Right hindlimb (tissue), 1 donor: ENCODE results near the gene CMSS1.
A peak's percentile ranks its signal among the peaks of the same experiment; 100 is the strongest.

Experiments used
- DNase-seq: peaks from one replicate; pipeline ENCODE4 v3.0.0-alpha.2; 2018

CMSS1 gene

DNA sequence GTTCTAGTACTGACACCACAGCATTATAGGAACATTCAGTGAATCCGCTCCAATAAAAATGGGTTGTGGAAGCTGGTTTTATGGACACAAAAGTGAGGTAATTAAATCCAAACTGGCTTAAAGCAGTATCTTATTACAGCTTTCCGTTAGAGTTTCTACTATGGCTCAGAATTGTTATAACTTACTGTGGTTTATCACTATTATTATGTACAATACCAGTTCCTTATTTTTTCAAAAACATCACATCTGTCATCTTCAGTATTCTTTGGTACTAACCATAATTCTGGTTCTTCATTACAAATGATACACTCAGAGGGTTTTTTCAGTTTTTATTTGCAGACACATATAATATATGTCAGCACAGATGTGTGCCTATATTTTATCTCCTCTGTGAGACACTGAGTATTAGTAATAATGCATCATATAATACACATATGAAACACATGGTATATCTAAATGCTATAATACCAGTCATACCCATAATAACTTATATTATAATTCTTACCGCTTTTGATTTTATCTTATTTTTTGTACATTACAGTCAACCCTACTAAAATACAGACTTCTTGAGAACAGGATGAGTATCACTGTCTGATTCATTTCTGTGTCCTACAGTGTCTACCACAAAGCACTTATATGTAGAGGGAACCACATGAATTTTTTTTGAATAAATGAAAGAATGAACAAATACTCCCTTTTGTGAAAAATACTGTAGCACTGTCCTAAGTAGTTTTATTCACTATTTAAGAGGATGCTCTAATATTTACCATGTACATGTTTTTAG lies 39.0 kb downstream of the CMSS1 start:
- DNase-seq: no peak

DNA sequence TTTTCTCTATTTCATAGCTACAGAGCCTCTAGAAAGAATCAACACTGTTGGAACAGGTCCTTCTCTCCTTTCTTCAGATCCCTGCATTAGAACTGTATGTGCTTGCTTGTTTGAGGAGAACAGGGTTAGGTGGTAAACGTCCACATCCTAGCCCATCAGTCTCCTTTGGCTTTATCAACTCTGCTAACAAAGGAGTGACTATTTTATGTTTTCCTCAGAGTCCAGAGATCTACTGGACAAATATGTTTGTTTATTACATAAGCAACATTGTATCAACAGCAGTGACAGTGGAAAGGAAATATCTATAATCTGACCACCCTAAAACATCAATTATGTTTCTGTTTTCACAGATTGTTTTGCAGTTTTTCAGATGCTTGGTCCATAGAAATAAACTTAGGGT lies 39.6 kb downstream of the CMSS1 start:
- DNase-seq: no peak

DNA sequence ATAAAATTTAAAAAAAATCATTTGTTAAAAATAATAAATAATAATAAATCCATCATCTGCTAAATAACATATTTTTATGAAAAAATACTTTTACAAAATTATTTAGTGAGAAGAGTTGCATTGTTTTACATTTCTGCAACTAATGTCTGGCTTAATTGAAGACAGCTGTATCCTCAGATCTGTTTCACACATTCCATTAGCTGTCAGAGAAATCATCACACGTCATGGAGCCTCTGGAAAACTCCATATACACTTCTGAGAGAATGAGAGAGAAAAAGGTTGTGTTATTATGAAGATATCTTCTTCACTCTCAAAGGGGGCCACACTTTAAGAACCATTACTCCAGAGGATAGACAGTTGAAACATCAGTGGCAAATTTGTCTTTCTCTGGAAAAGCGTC lies 40.8 kb downstream of the CMSS1 start:
- DNase-seq: no peak

DNA sequence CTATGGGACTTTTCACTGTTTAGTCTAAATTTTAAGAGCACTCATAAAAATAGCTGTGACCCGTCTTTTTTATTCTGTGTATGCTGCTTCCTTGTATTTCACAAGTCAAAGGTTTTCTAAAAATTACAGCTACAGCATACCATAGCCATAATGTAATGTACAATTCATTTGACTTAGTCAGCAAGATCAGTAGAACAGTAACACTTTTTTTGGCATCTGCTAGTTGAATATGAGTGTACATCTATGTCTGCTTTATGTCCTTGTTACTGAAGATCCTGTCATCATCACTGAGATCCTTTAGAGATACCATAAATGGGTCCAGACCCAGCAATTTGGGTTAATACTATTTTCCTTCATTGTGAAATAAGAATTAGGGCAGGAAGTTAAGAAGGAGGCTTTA lies 42.2 kb downstream of the CMSS1 start:
- DNase-seq: no peak

DNA sequence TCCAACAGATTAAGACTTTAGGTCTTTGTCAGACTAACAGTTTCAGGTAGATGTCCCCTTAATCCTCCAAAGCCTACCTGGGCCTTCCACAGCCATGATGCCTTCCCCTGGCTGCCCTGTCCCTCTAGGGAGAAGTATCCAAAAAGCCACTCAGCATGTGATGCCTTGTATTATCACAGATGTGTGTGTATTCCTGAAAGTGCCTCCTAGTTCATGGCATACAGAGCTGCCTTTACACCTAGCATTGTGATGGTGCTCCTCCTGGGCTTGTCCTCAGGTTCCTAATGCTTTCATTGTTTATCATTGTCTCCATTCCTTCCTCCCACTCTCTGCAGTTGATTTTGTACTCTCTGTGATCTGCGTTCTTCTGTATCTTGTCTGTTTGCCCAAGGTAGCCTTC lies 43.6 kb downstream of the CMSS1 start:
- DNase-seq: no peak

DNA sequence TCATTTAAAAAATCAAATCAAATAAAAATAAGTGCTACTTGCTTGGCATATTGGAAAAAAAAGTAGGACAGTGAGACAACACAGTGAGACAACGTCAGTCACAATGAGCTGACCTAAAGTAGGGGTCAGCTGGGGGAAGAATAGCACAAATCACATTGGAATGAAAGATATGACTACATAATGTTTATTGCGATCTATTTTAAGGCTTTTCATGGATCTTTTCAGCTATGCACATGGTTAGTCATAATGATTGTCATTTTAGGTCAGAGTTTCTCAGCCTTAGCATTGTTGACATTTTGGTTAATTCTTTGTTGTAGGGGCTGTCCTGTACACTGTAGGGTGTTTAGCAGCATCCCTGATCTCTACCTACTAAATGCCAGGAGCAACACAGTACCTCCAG lies 44.5 kb downstream of the CMSS1 start:
- DNase-seq: no peak

DNA sequence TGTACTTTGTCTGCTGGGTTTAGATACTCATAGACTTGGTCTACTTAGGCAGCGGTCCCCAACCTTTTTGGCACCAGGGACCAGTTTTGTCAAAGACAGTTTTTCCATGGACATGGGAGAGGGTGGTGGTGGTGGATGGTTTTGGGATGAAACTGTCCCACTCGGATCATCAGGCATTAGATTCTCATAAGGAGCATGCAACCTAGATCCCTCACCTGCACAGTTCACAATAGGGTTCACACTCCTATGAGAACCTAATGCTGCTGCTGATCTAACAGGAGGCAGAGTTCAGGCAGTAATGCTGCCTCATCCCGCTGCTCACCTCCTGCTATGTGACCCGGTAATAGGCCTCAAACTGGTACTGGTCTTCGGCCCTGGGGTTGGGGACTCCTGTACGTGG lies 45.3 kb downstream of the CMSS1 start:
- DNase-seq: no peak

DNA sequence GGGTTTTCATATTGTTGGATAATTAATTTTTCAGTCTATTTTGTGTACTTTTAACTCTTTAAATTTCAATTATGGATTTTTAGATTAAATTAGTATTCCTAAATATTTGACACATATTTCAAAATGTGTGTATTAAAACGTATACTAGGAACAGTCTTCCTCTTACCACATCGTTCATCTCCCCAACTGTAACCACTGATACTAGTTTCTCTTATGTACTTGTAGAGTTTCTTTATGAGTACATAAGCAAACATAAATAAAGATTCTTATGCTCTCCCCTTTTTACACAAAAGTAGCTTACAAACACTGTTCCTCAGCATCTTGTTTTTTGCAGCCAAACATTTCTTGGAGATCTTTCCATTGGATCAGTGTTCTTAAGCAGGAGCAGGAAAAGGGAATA lies 45.9 kb downstream of the CMSS1 start:
- DNase-seq: no peak

DNA sequence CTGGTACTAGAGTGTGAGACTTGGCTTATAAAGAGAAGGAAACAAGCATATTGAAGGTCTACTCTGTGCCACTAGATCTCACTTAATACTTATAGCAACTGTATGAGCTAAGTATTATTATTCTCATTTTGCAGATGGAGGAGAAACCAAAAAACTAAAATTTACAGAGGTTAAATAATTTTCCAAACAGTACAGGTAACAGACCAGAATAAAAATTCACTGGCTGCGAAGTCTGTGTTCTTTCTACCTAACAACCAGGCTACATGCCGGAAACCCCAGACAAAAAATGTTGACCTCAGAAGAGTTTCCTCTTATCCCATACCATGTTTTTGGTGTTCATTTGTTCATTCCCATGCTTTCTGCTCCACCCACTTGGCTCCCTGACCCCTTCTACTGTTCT lies 46.6 kb downstream of the CMSS1 start:
- no peak for DNase-seq

DNA sequence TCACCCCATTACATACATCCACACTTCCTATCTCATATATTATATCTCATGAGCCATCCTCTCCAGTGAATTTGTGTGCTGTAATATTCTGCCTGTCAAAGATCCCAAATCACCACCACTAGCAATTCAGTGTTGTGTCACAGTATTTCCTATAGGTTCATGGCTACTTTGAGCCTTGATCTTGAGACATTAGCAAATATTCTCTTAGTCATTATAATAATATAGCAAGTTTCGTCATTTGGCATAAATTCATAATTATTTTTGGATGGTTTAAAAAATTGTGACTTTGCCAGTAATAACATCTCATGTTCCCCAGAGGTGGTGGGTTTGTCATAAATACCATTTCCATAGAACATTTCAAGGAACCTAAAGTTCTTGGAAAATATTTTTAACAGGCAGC lies 47.7 kb downstream of the CMSS1 start:
- no peak for DNase-seq

DNA sequence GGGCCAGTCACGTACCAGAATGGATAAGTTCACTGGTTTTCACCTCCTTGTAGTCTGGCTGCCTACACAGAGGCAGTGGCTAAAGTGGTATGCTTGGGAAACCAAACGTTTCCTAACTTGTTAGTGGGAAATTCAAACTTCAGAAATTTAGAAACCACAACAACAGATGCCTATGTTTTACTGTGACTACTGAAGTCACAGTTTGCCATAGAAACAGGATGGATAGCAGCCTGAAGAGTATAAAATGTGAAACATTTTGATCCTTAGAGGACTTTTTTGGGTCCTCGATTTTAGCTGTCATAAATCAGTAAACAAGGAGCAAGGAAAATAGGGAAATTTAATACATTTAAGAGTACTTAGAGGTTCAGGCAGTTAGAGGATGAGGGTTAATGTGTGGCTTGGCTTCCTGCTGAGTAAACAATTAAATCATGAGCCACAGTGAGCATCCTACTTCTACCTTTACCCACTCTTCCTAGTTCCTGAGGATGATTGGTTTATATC lies 48.6 kb downstream of the CMSS1 start:
- no peak for DNase-seq

DNA sequence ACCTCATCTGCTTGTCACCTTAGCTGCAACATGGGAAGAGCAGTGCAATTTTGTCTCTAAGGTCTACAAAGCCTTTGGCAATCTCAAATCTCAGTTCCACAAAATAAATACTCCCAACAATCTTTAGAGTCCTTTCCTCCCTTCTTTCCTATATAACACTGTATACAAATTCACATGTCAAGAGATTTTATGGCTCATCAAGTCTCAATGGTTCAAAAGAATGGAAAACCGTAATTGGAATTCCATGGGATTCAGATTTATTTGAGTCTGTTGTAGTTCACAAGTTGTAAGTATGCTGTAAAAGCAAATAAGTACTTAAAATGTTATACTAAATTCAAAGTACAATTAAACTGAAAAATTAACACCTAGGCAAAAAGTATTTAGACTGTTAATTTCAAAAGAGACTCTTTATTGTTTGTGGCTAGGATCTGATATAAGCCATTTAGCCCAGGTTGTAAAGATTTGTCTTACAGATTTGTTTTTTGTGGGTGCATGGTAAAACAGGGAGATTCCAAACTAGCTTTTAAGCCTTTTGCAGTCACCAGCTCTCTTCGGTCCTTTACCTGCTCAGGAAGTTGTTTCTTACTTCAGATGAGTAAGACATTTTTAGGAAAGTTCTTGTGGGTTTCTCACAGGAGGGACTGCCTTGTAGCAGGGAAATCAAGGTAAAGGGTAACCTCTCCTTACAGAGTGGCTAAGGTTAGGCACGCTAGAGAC lies 50.1 kb downstream of the CMSS1 start:
- no peak for DNase-seq

DNA sequence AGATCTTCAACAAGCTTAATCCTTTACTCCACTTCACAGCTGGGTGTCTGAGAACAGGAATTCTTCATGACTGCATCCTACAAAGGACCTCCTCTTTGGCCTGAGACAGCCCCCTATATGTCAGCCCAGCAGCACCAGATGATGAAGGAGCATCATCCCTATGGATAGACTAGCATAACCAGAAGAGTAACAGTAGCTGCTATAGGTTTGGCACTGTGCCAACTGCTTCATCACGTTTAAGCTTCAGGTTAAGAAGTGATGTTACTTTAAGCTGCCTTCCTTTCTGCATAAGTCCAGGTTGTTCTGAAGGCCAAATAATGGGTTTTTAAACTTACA lies 50.6 kb downstream of the CMSS1 start:
- no peak for DNase-seq

DNA sequence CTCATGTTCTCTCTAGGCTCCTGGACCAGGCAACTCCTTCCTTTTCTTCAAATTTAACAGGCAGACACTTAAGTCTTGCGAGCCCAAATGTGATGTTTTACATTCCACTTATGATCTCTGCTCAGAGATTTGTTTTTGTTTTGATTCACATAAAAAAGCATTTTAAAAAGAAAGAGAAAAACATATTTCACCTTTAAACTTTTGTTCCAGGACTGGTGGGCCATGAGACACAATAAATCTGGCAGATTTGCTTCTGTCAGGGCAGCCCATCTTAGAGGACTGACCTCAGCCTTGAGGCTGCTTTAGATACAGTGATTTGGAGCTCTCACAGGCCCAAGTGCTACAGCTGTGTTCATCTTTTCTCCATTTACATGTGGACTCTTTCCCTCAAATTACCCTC lies 52.0 kb downstream of the CMSS1 start:
- DNase-seq: no peak

DNA sequence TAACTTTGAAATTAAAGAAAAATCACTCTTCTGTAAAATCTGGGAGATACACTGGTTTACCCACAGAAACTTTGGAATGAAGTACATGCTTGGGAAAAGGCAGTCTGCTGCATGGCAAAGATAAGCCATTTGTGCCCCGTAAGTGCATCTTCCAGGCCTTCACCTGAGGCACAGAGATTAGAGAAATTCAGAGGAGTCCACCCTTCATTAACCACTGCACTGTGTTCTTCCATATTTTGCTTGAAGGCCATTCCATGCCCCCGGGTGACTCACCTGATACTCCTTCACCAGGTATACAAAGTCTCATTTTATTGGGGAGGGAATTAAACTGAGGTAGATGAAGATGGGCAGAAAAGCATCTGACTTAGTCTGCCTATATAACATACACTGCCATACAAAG lies 53.0 kb downstream of the CMSS1 start:
- no peak for DNase-seq

DNA sequence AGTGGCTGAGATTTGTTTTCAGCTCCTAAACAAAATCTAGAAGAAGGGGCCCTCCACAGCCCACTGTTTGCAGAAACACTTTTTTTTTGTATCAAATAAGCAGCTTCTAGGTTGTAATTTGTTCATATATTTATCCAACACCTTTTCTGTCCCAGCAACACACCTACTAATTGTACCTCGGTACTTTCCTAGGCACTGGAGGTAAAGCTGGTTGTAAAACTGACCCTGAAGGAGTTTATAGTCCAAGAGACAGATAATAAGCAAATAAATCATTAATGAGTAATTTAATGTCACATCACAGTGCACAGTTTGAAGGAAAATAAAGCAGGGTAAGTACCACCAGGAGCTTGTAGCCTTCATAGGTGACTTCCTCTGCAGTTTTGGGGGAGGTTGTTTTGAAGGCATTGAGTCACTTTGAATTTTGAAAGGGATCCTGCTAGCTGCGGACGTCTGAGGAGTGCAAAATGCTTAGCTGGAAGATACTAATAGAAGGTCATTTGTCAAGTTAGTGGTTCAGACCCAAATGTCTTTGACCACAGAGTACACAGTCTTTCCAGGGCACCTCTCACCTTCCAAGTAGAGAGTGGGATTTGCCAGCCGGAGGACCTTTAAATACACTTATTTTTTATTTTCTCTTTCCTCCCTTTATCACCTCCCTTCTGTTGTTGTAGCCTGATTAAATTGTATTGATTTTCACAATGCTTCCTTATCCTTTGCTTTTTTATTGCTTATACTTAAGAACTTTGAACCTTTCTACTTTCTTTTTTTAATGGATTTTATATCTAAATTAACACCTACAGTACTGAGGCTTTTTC lies 53.8 kb downstream of the CMSS1 start:
- no peak for DNase-seq

DNA sequence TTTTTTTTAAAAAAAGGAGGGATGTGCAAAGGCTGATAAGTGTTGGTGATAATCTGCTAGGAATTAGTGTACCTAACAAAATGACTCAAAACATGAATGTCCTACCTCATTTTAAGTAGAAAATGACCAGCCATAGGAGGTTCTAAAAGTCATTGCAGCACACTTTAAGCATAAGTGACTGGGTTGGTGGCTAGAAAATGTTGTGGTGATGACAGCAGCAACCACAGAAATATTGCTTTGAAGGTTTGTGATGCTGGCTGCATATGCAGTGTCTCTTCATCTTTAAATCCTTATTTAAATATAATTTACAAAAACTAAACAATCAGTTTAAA lies 55.2 kb downstream of the CMSS1 start:
- no peak for DNase-seq

DNA sequence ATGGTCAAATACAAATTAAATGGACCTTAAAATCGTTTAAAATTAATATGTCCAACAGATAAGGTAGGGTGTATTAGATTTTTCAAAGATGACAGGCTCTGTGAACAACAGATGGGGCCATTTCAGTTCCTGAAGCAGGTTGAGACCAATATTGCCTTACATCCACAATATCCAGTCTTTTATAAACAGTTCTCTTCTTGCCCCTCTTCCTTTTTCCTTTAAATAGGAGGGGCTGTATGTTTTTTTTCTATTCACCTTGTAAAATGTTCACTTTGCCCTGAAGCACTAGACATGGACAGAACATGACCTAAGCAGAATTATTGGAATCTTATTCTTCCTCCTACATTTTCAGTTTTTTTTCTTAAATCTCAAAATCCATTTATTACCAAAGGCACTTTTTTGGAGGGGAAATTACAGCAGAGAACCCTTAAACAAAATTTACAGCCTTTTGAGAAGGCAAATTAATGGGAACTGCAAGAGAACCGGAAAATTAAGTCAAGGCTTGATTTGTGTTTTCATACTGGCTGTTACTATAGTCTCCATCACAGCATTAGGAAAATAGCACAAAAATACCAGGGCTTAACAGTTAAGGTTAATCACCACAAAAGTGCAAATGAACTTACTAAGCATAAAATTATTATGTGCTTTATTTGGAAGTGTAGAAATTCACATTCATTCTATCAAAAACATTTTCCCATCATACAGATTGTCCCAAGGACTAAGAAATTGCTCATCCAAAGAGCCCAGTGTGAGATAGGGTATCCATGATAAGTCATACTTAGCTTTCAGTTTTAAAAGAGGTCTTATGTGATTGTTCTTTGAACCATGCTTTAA lies 55.8 kb downstream of the CMSS1 start:
- DNase-seq: no peak

DNA sequence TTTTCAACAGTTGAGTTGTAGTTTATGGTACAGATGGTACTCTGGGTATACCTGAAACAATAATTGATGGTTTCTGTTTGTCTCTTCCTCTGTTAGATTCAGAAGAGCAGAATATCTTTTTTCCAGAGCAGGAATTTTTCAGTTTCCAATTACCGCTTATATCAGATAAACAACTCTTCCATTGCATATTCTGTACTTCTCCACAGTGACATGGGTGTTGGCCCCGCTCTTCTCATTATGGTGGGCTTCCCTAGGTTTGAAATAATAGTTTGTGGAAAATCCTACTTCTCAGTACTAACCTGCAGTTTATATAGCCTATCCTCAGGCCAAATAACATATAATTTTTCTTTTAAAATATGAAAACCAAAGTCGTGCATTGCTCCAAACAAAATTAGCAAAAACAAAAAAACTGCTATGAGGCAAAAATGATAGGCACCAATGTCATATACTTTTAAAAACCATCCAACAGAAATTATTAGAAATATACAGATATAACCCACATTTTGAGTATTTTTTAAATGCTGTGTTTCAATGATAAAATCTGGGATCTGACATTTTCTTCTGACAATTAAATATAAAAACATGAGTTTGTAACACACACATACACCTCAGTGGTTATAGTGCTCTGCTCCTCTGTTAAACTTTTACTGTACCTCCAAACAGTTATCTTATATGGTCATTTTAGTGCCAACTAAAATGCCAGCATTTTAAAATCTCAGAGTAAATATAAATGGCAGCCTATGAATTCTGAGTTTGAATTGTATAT lies 56.8 kb downstream of the CMSS1 start:
- no peak for DNase-seq

DNA sequence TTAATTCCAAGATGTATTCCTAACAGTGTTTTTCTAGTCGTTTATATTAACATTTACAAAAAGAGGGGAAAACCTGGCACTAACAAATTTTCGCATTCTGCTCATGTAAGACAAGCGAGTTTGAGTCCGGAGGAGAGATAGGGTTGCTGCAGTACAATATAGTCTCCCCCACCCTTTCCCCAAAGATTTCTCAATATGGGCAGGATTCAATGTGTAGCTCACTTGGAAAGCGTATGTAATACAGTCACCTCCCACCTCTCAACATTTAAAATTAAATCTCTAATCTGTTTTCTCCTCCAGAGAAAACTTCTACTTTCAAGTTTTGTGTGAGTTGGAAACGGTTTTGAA lies 57.9 kb downstream of the CMSS1 start:
- no peak for DNase-seq

DNA sequence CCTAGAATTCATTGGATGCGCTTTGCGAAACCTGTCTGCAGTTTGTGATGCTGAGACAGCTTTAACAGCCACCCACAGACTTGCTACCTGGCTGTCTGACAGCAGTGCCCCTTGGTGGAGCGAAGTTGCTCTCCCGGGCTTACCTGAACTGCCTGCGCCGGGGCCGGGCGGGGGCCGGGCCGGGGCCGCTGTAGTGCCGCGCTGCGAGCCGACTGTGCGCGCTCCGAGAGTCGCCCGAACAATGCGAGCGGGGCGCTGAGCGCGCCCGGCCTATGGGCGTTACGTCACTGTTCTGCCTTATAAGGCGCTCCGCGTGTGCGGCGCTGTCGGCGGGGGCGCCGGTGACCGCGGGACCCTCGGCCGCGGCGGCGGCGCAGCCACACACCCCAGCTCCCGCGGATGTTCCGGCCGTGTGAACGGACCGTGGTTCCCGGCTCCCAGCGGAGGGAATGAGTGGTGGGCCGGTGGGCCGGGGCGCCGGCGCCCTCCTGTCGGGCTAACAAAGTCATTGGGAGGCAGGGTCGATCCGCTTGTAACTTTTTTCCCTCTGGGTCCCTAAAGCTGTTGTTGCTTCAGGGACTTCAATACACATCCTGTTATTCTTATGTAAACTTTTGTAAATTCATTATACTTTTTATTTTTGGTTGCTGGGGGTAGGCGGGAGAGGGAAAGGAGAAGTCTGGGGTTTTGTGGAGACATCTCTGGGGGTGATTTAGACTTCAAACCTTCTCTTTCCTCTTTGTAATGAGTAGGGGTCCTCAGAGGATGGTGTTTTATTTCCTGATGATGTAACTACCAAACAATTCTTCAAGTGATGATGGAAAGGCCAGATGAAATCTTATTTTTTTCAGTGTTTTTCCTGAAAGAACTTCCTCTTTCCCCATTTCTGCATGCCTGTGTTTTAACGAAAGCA lies 58.5 kb downstream of the CMSS1 start:
- peak; percentile 92 for DNase-seq
